Measurements from ENCODE around the gene FYTTD1. TPM values are rescaled to one million over a fixed set of nuclear protein-coding genes. Genes with fewer than 3 reads are reported as not detected.
A peak's percentile ranks its signal among the peaks of the same experiment; 100 is the strongest.

FYTTD1 gene
- total RNA-seq, 1 donor from 2014 or later: 67.2 TPM

- no peak for DNase-seq (ENCODE audit: extremely low spot score, unreplicated experiment)
- no peak for TF ChIP-seq CTCF (IDR thresholded peaks at IDR 0.05)
- peaks cover 34% of the 10 kb centered on the region for H3K4me1 Mint-ChIP-seq (ENCODE audit: unreplicated experiment)
- peaks cover 4% of the 10 kb centered on the region for H3K36me3 Mint-ChIP-seq (ENCODE audit: unreplicated experiment)
- H3K4me3 Mint-ChIP-seq (ENCODE audit: unreplicated experiment): no peak overlapping the region
- H3K27ac Mint-ChIP-seq (ENCODE audit: unreplicated experiment): peak overlapping the region; percentile 36
- no peaks in the 10 kb centered on the region for H3K27me3 Mint-ChIP-seq (ENCODE audit: unreplicated experiment)
- H3K9me3 Mint-ChIP-seq (ENCODE audit: unreplicated experiment): no peaks in the 10 kb centered on the region
Measured at GRCh38 chr3:197807969-197808587, 58.4 kb downstream of the FYTTD1 start.

- H3K4me1 Mint-ChIP-seq (ENCODE audit: unreplicated experiment): peaks cover 33% of the 10 kb centered on the region
- H3K36me3 Mint-ChIP-seq (ENCODE audit: unreplicated experiment): peaks cover 7% of the 10 kb centered on the region
- DNase-seq (ENCODE audit: extremely low spot score, unreplicated experiment): no peak
- TF ChIP-seq CTCF (IDR thresholded peaks at IDR 0.05): no peak
- H3K27ac Mint-ChIP-seq (ENCODE audit: unreplicated experiment): peak overlapping the region; percentile 75
- no peak overlapping the region for H3K4me3 Mint-ChIP-seq (ENCODE audit: unreplicated experiment)
- H3K9me3 Mint-ChIP-seq (ENCODE audit: unreplicated experiment): peaks cover 4% of the 10 kb centered on the region
- H3K27me3 Mint-ChIP-seq (ENCODE audit: unreplicated experiment): no peaks in the 10 kb centered on the region
Measured at GRCh38 chr3:197809356-197810020, 59.8 kb downstream of the FYTTD1 start.

GRCh38 chr3:197810901-197811300 is 61.2 kb downstream of the FYTTD1 start:
- no peaks in the 10 kb centered on the region for H3K27me3 Mint-ChIP-seq (ENCODE audit: unreplicated experiment)
- DNase-seq (ENCODE audit: extremely low spot score, unreplicated experiment): no peak
- peaks cover 4% of the 10 kb centered on the region for H3K9me3 Mint-ChIP-seq (ENCODE audit: unreplicated experiment)
- H3K27ac Mint-ChIP-seq (ENCODE audit: unreplicated experiment): no peak overlapping the region
- H3K36me3 Mint-ChIP-seq (ENCODE audit: unreplicated experiment): peaks cover 7% of the 10 kb centered on the region
- TF ChIP-seq CTCF (IDR thresholded peaks at IDR 0.05): no peak
- H3K4me1 Mint-ChIP-seq (ENCODE audit: unreplicated experiment): peaks cover 33% of the 10 kb centered on the region
- no peak overlapping the region for H3K4me3 Mint-ChIP-seq (ENCODE audit: unreplicated experiment)

- no peak for TF ChIP-seq CTCF (IDR thresholded peaks at IDR 0.05)
- Mint-ChIP-seq H3K4me1 (ENCODE audit: unreplicated experiment) (peaks cover 35% of the 10 kb centered on the region), H3K27me3 (ENCODE audit: unreplicated experiment) (no peaks in the 10 kb centered on the region), H3K4me3 (ENCODE audit: unreplicated experiment) (no peak overlapping the region), H3K9me3 (ENCODE audit: unreplicated experiment) (peaks cover 4% of the 10 kb centered on the region), H3K36me3 (ENCODE audit: unreplicated experiment) (peaks cover 5% of the 10 kb centered on the region), H3K27ac (ENCODE audit: unreplicated experiment) (peak overlapping the region; percentile 43)
- DNase-seq (ENCODE audit: extremely low spot score, unreplicated experiment): no peak
Measured at GRCh38 chr3:197811343-197811742, 61.7 kb downstream of the FYTTD1 start.

- no peak for TF ChIP-seq CTCF (IDR thresholded peaks at IDR 0.05)
- no peak overlapping the region for H3K4me3 Mint-ChIP-seq (ENCODE audit: unreplicated experiment)
- no peak for DNase-seq (ENCODE audit: extremely low spot score, unreplicated experiment)
- no peaks in the 10 kb centered on the region for H3K27me3 Mint-ChIP-seq (ENCODE audit: unreplicated experiment)
- no peak overlapping the region for H3K27ac Mint-ChIP-seq (ENCODE audit: unreplicated experiment)
- peaks cover 8% of the 10 kb centered on the region for H3K36me3 Mint-ChIP-seq (ENCODE audit: unreplicated experiment)
- H3K9me3 Mint-ChIP-seq (ENCODE audit: unreplicated experiment): peaks cover 4% of the 10 kb centered on the region
- H3K4me1 Mint-ChIP-seq (ENCODE audit: unreplicated experiment): peaks cover 16% of the 10 kb centered on the region
Measured at GRCh38 chr3:197814372-197814771, 64.7 kb downstream of the FYTTD1 start.
